ENCODE results near the gene DCLK2.

- TF ChIP-seq CTCF (IDR thresholded peaks at IDR 0.05; ENCODE audit: low read depth, low read length) (no peak), POLR2A (IDR thresholded peaks at IDR 0.05; ENCODE audit: extremely low read depth, insufficient read length) (no peak)
Measured at GRCh38 chr4:150139297-150139865, 61.1 kb downstream of the DCLK2 start.
